Measurements from ENCODE around the gene SULT1A2.
"Not testable (repeated sequence)": the region's sequence is repeated elsewhere in the genome, so short reads cannot be mapped to it uniquely, and the experiment has no call there.

GRCh38 chr16:28601589-28601988 is 4.7 kb upstream of the SULT1A2 start:
- not testable (repeated sequence) for TF ChIP-seq EZH2phosphoT487 (IDR thresholded peaks at IDR 0.05; ENCODE audit: borderline replicate concordance); CTCF (conservative IDR thresholded peaks at IDR 0.05; ENCODE audit: low read length)

Measured in Loucy (cell line).